Natural killer cell (primary cell): Measurements from ENCODE around the gene STUB1. TPM values are rescaled to one million over a fixed set of nuclear protein-coding genes. Genes with fewer than 3 reads are reported as not detected.
A peak's percentile ranks its signal among the peaks of the same experiment; 100 is the strongest.

Experiments
- ATAC-seq, 3 donors: fragments of 150-1000 bp in 2 of 3; fragments of 200-7000 bp in 1 of 3; cut with Tn5 transposase; 1 replicate in 1 of 3; 2 replicates in 2 of 3; pipeline ENCODE4 v1.10.0; 2021; ENCODE audit warnings: mild to moderate bottlenecking in 2 of 3, moderate library complexity in 2 of 3
- DNase-seq, 2 donors: peaks; one replicate each; pipeline versions ENCODE4 v3.0.0 to v3.0.0-alpha.2; 2013 to 2021; ENCODE audit warnings: mixed read lengths in 1 of 2
- H3K27ac ChIP-seq: one replicate; pipeline ENCODE4 v1.5.1; 2013; ENCODE audit warnings: mild to moderate bottlenecking, low read length
- H3K27me3 ChIP-seq: one replicate; pipeline ENCODE4 v1.6.1; 2013; ENCODE audit warnings: low read length; ENCODE audit not compliant: control insufficient read depth, insufficient read depth
- H3K36me3 ChIP-seq: one replicate; pipeline ENCODE4 v1.6.1; 2013; ENCODE audit warnings: low read length; ENCODE audit not compliant: control insufficient read depth, insufficient read depth
- H3K4me1 ChIP-seq: one replicate; pipeline ENCODE4 v1.6.1; 2013; ENCODE audit warnings: low read length; ENCODE audit not compliant: control insufficient read depth, insufficient read depth
- H3K4me3 ChIP-seq: one replicate; pipeline ENCODE4 v1.5.1; 2013; ENCODE audit warnings: low read length
- H3K9me3 ChIP-seq: one replicate; pipeline ENCODE4 v1.6.1; 2013; ENCODE audit warnings: low read length; ENCODE audit not compliant: control insufficient read depth, insufficient read depth
- H3K27ac Mint-ChIP-seq, 2 donors: one replicate each; pipeline ENCODE4 v1.8.0; 2022; ENCODE audit warnings: mild to moderate bottlenecking in 2 of 2, mixed read lengths in 2 of 2, moderate library complexity in 1 of 2
- H3K27me3 Mint-ChIP-seq, 2 donors: one replicate each; pipeline ENCODE4 v1.8.0; 2022; ENCODE audit warnings: low read depth in 2 of 2, mixed read lengths in 2 of 2
- H3K36me3 Mint-ChIP-seq: one replicate; pipeline ENCODE4 v1.8.0; 2022; ENCODE audit warnings: mixed read lengths
- H3K4me1 Mint-ChIP-seq, 2 donors: one replicate each; pipeline ENCODE4 v1.8.0; 2022; ENCODE audit warnings: mixed read lengths in 2 of 2
- H3K4me3 Mint-ChIP-seq: one replicate; pipeline ENCODE4 v1.8.0; 2022; ENCODE audit warnings: mild to moderate bottlenecking, moderate library complexity, mixed read lengths
- H3K9me3 Mint-ChIP-seq, 2 donors: one replicate each; pipeline ENCODE4 v1.8.0; 2022; ENCODE audit warnings: mixed read lengths in 2 of 2
- CTCF ChIP-seq: fragments of 200-600 bp; IDR thresholded peaks from one replicate; pipeline ENCODE4 v1.8.0; 2022; ENCODE audit warnings: antibody characterized with exemption
- WGBS: methylation state at CpG from one replicate; pipeline ENCODE4 v1.1.7; 2013; ENCODE audit warnings: missing lambda C conversion rate; ENCODE audit not compliant: insufficient coverage; 5-methylcytosine and 5-hydroxymethylcytosine counted together
- intact Hi-C: fragments of 100-400 bp; cut with micrococcal nuclease; formaldehyde crosslinking; loops from one replicate; pipeline ENCODE4 v1.14.2; 2022
- total RNA-seq, 4 donors: library from RNA; stranded (reverse); fragments of 120-200 nt in 1 of 4; gene quantifications; one replicate each; pipeline versions ENCODE4 v1.2.3 to v1.2.4, GENCODE V29; 2013 to 2022

STUB1 gene
- 10 to 100 TPM; 89.5 to 95.4 (median 93.5) TPM for total RNA-seq
- 81.1 TPM for total RNA-seq (2013)

- no peak for TF ChIP-seq CTCF
- peaks cover 0 to 34% of the 10 kb centered on the region in 2 donors for H3K4me1 Mint-ChIP-seq
- intact Hi-C loops: no loop called here
- ATAC-seq (peak; percentile 66 to 87 (median 70)), DNase-seq (peak; percentile 83 to 92)
- no peaks in the 10 kb centered on the region for H3K36me3 Mint-ChIP-seq
- peak within 1 kb of the TSS; percentile 78 for H3K27ac ChIP-seq
- peak within 1 kb of the TSS; percentile 71 for H3K4me3 ChIP-seq
- under 1% methylated on average over 89 of the region's 91 CpGs for WGBS
- H3K27me3 Mint-ChIP-seq: no peaks in the 10 kb centered on the region
- peak within 1 kb of the TSS; percentile 67 to 75 for H3K27ac Mint-ChIP-seq
- H3K4me3 Mint-ChIP-seq: peak within 1 kb of the TSS; percentile 85
- H3K4me1 ChIP-seq: peaks cover 60% of the 10 kb centered on the region
- H3K36me3 ChIP-seq: peaks cover 17% of the 10 kb centered on the region
- no peaks in the 10 kb centered on the region for H3K9me3 ChIP-seq
- H3K9me3 Mint-ChIP-seq: no peaks in the 10 kb centered on the region
- peaks cover 3% of the 10 kb centered on the region for H3K27me3 ChIP-seq
Measured at GRCh38 chr16:679814-680624, at the start of gene STUB1. STUB1 (plus strand) TSS chr16:680410; CDS start chr16:680526, 116 bp downstream.

GRCh38 chr16:630815-631405, 49.3 kb upstream of the STUB1 start, which contains the start of gene WFIKKN1:
WFIKKN1 (plus strand) TSS chr16:630985; CDS start chr16:631254, 269 bp downstream.
- WGBS: 4% methylated on average over 22 of the region's 23 CpGs
- Mint-ChIP-seq H3K27ac (no peak within 1 kb of the TSS), H3K4me3 (peak within 1 kb of the TSS; percentile 52), H3K36me3 (no peaks in the 10 kb centered on the region), H3K27me3 (no peaks in the 10 kb centered on the region), H3K4me1 (peaks cover 0 to 5% of the 10 kb centered on the region in 2 donors), H3K9me3 (no peaks in the 10 kb centered on the region)
- Histone ChIP-seq H3K27me3 (no peaks in the 10 kb centered on the region), H3K27ac (no peak within 1 kb of the TSS), H3K36me3 (peaks cover 5% of the 10 kb centered on the region), H3K4me1 (peaks cover 13% of the 10 kb centered on the region), H3K4me3 (no peak within 1 kb of the TSS), H3K9me3 (no peaks in the 10 kb centered on the region)
- no peak for ATAC-seq
- intact Hi-C loops: no loop called here
- no peak for TF ChIP-seq CTCF
- DNase-seq: no peak

GRCh38 chr16:631808-632358, 48.3 kb upstream of the STUB1 start:
- Mint-ChIP-seq H3K9me3 (no peaks in the 10 kb centered on the region), H3K4me1 (peaks cover 7 to 12% of the 10 kb centered on the region in 2 donors), H3K27me3 (peaks cover 0 to 3% of the 10 kb centered on the region in 2 donors), H3K4me3 (peak overlapping the region; percentile 52), H3K36me3 (no peaks in the 10 kb centered on the region), H3K27ac (no peak overlapping the region)
- intact Hi-C loops: no loop called here
- Histone ChIP-seq H3K36me3 (peaks cover 5% of the 10 kb centered on the region), H3K9me3 (no peaks in the 10 kb centered on the region), H3K27ac (no peak overlapping the region), H3K27me3 (no peaks in the 10 kb centered on the region), H3K4me3 (no peak overlapping the region), H3K4me1 (peaks cover 13% of the 10 kb centered on the region)
- DNase-seq (no peak), ATAC-seq (no peak)
- 80% methylated on average over 8 of the region's 9 CpGs for WGBS
- TF ChIP-seq CTCF: no peak
